Activated CD8-positive, alpha-beta T cell treated with anti-CD3 and anti-CD28 coated beads for 36 hours (primary cell): ENCODE data around the gene IGLON5. TPM values are rescaled to one million over a fixed set of nuclear protein-coding genes. Genes with fewer than 3 reads are reported as not detected.

Source experiments
- ATAC-seq: fragments of 200-7000 bp; cut with Tn5 transposase; one replicate; pipeline ENCODE4 v1.10.0; 2021; ENCODE audit warnings: mild to moderate bottlenecking, moderate library complexity
- CTCF ChIA-PET: fragments of 350-600 bp; sonication (Branson Sonifier 250); formaldehyde crosslinking; loops from one replicate; lab custom pipeline; 2021; ENCODE audit warnings: antibody characterized with exemption; lab: Charles Lee
- POLR2A ChIA-PET: fragments of 350-600 bp; sonication (Branson Sonifier 250); formaldehyde crosslinking; loops from one replicate; lab custom pipeline; 2021; ENCODE audit warnings: antibody characterized with exemption; lab: Charles Lee
- DNase-seq: peaks from one replicate; pipeline ENCODE4 v3.0.0-alpha.2; 2020
- H3K27ac Mint-ChIP-seq: one replicate; pipeline ENCODE4 v1.8.0; 2021; ENCODE audit warnings: mild to moderate bottlenecking, mixed read lengths
- H3K27me3 Mint-ChIP-seq: one replicate; pipeline ENCODE4 v1.8.0; 2021; ENCODE audit warnings: mixed read lengths
- H3K36me3 Mint-ChIP-seq: one replicate; pipeline ENCODE4 v1.8.0; 2021; ENCODE audit warnings: low read depth, mixed read lengths
- H3K4me1 Mint-ChIP-seq: one replicate; pipeline ENCODE4 v1.8.0; 2021; ENCODE audit warnings: low read depth, mixed read lengths
- H3K4me3 Mint-ChIP-seq: one replicate; pipeline ENCODE4 v1.8.0; 2021; ENCODE audit warnings: mild to moderate bottlenecking, moderate library complexity, mixed read lengths
- H3K9me3 Mint-ChIP-seq: one replicate; pipeline ENCODE4 v1.8.0; 2021; ENCODE audit warnings: mixed read lengths
- intact Hi-C: fragments of 100-400 bp; cut with micrococcal nuclease; formaldehyde crosslinking; loops from one replicate; pipeline ENCODE4 v1.10.0; 2022
- total RNA-seq, 2 experiments: library from RNA; stranded (reverse); gene quantifications; one replicate each; pipeline ENCODE4 v1.2.3, GENCODE V29; 2021
- TF ChIP-seq, protein P1 (sequence below): fragments of 200-600 bp; IDR thresholded peaks from one replicate; pipeline ENCODE4 v1.8.0; 2022; ENCODE audit warnings: antibody characterized with exemption, mild to moderate bottlenecking

Gene IGLON5
- total RNA-seq, 2 experiments from 2014 or later: 0.16 to 0.23 TPM

GRCh38 chr19:51368366-51369282 lies 57.2 kb downstream of the IGLON5 start, which contains the start of gene CLDND2:
TSS of gene CLDND2 (minus strand) at chr19:51369003. CDS start at chr19:51368577, 426 bp downstream.
- Mint-ChIP-seq H3K36me3 (peaks cover 50% of the 10 kb centered on the region), H3K27me3 (no peaks in the 10 kb centered on the region), H3K4me1 (peaks cover 46% of the 10 kb centered on the region), H3K27ac (peak within 1 kb of the TSS; percentile 98), H3K9me3 (no peaks in the 10 kb centered on the region), H3K4me3 (peak within 1 kb of the TSS; percentile 98)
- DNase-seq (peak; percentile 72), ATAC-seq (no peak)
- TF ChIP-seq, protein P1, sequence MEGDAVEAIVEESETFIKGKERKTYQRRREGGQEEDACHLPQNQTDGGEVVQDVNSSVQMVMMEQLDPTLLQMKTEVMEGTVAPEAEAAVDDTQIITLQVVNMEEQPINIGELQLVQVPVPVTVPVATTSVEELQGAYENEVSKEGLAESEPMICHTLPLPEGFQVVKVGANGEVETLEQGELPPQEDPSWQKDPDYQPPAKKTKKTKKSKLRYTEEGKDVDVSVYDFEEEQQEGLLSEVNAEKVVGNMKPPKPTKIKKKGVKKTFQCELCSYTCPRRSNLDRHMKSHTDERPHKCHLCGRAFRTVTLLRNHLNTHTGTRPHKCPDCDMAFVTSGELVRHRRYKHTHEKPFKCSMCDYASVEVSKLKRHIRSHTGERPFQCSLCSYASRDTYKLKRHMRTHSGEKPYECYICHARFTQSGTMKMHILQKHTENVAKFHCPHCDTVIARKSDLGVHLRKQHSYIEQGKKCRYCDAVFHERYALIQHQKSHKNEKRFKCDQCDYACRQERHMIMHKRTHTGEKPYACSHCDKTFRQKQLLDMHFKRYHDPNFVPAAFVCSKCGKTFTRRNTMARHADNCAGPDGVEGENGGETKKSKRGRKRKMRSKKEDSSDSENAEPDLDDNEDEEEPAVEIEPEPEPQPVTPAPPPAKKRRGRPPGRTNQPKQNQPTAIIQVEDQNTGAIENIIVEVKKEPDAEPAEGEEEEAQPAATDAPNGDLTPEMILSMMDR: no peak
- ChIA-PET CTCF (interaction anchor here (1.0 to 1.8 kb wide), 8 partner anchors 9 to 146 kb away, joined by 3 to 9 read pairs (median 4); no protein-coding TSS in a partner anchor), POLR2A (interaction anchor here (0.6 to 1.6 kb wide), 8 partner anchors 9 to 72 kb away, joined by 3 to 11 read pairs (median 4); partner anchors contain the start of genes SIGLEC10 and VSIG10L)
- intact Hi-C loops: no loop called here

DNA sequence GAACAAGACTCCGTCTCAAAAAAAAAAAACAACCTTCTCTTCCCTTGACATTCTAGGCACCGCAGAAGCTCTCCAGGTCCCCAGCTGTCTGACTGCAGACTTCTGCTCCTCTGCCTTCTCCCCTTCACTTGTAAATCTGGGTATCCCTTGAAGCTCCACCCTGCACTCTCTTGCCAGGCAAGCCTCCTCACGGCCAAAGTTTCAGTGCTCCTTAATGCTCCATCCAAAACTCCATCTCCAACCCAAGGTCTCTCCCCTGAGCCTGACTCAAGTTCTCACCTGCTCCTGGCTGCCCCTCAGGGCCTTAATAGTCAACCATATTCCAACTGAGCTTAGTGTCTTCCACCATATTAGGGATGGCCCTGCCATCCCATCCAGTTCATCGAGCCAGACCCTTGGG lies 58.8 kb downstream of the IGLON5 start:
- ATAC-seq (no peak), DNase-seq (no peak)
- Mint-ChIP-seq H3K9me3 (peaks cover 3% of the 10 kb centered on the region), H3K27ac (peak overlapping the region; percentile 94), H3K27me3 (no peaks in the 10 kb centered on the region), H3K4me1 (peaks cover 49% of the 10 kb centered on the region), H3K36me3 (peaks cover 47% of the 10 kb centered on the region), H3K4me3 (peak overlapping the region; percentile 98)
- ChIA-PET CTCF (interaction anchor here (0.7 to 1.8 kb wide), 3 partner anchors 11 to 51 kb away, joined by 3 to 5 read pairs (median 4); no protein-coding TSS in a partner anchor), POLR2A (interaction anchor here (0.6 to 5.1 kb wide), 4 partner anchors 10 to 225 kb away, joined by 3 to 40 read pairs (median 10); partner anchors contain the start of gene LIM2)
- intact Hi-C loops: no loop called here
- TF ChIP-seq, protein P1: no peak

- Mint-ChIP-seq H3K27me3 (no peaks in the 10 kb centered on the region), H3K4me1 (peaks cover 56% of the 10 kb centered on the region)
- CTCF ChIA-PET: interaction anchor here (2.1 kb wide), 1 partner anchor 28 kb away, joined by 5 read pairs; no protein-coding TSS in a partner anchor
These were observed 59.8 kb downstream of the IGLON5 start for GRCh38 chr19:51371186-51371690.

DNA sequence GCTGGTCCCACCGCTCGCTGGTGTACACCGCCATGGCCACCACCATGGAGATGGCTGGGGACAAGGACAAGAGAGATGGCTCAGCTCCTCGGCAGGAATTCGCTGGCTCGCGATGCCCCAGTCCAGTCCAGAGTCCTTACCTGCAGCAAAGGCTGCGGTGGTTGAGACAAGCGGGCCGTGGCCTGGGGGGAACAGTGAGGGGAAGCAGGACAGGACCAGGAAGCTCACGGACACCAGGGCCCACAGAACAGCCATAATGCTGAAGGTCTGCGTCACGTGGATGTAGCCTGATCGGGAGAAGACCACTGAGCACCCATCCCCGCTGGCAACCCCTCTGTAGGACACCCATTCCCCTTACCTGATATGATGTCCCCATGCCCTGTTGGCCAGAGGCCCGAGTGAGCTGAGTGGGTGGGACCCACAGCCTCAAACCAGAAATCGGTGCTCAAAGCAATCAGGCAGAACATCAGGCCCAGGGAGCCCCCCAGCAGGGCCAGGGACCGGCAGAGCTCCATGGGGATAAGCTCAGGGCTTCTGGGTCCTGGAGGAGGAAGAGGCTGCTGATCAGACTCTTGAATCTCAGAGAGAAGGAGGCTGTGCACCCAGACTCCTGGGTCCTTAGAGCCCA lies 60.7 kb downstream of the IGLON5 start:
- Mint-ChIP-seq H3K9me3 (peaks cover 3% of the 10 kb centered on the region), H3K36me3 (peaks cover 38% of the 10 kb centered on the region), H3K27me3 (no peaks in the 10 kb centered on the region), H3K4me1 (peaks cover 64% of the 10 kb centered on the region), H3K4me3 (peak overlapping the region; percentile 98), H3K27ac (peak overlapping the region; percentile 94)
- ChIA-PET CTCF (interaction anchor here (0.5 to 2.1 kb wide), 6 partner anchors 9 to 691 kb away, joined by 3 to 6 read pairs (median 4); no protein-coding TSS in a partner anchor), POLR2A (interaction anchor here (0.6 to 5.1 kb wide), 10 partner anchors 9 to 76 kb away, joined by 3 to 40 read pairs (median 4); partner anchors contain the start of genes C19orf84 and LIM2)
- intact Hi-C loops: loop anchor here (2.0 kb wide), 1 partner anchor 69 kb away; no protein-coding TSS in a partner anchor
- TF ChIP-seq, protein P1: no peak
- ATAC-seq: no peak
- no peak for DNase-seq

More at GRCh38 chr19:51371186-51371690, 59.8 kb downstream of the IGLON5 start:
- Mint-ChIP-seq H3K36me3 (peaks cover 44% of the 10 kb centered on the region), H3K9me3 (peaks cover 3% of the 10 kb centered on the region), H3K27ac (peak overlapping the region; percentile 94), H3K4me3 (peak overlapping the region; percentile 98)
- ATAC-seq: no peak
- POLR2A ChIA-PET: interaction anchor here (1.4 to 5.1 kb wide), 5 partner anchors 9 to 70 kb away, joined by 3 to 40 read pairs (median 4); partner anchors contain the start of gene LIM2
- DNase-seq: no peak
- TF ChIP-seq, protein P1: no peak
- intact Hi-C loops: no loop called here
